Stimulated activated CD4-positive, alpha-beta T cell treated with anti-CD3 and anti-CD28 coated beads, Interleukin-1b, Interleukin-23, amount 100 ng/mL, for 4 hours (primary cell): ENCODE measurements around the gene MPP2.
"Not testable (repeated sequence)": the region's sequence is repeated elsewhere in the genome, so short reads cannot be mapped to it uniquely, and the experiment has no call there.

Experiments used
- DNase-seq, 2 donors: peaks; one replicate each; pipeline ENCODE4 v3.0.0-alpha.2; 2020; ENCODE audit warnings: low read depth in 2 of 2

The MPP2 gene

GRCh38 chr17:43931062-43931571, 23.8 kb upstream of the MPP2 start:
- no peak for DNase-seq

GRCh38 chr17:43928609-43929008, 21.3 kb upstream of the MPP2 start:
- DNase-seq = no peak

- not testable (repeated sequence) for DNase-seq
These were observed 20.6 kb upstream of the MPP2 start for GRCh38 chr17:43927929-43928328.

GRCh38 chr17:43927060-43927864, 19.9 kb upstream of the MPP2 start:
- no peak for DNase-seq

- DNase-seq = no peak
These were observed 17.2 kb upstream of the MPP2 start for GRCh38 chr17:43924558-43924957.

GRCh38 chr17:43920500-43921095, 13.3 kb upstream of the MPP2 start:
- no peak for DNase-seq

- DNase-seq = no peak
These were observed 10.7 kb upstream of the MPP2 start for GRCh38 chr17:43918026-43918389.

- DNase-seq = peak in 1 of 2 donors; percentile 43
These were observed 10.2 kb upstream of the MPP2 start for GRCh38 chr17:43917348-43918025.

- no peak for DNase-seq
These were observed 9.6 kb upstream of the MPP2 start for GRCh38 chr17:43917016-43917347.

GRCh38 chr17:43916385-43916784, 9.0 kb upstream of the MPP2 start:
- no peak for DNase-seq

GRCh38 chr17:43915559-43915958, 8.2 kb upstream of the MPP2 start:
- no peak for DNase-seq

- no peak for DNase-seq
These were observed 7.1 kb upstream of the MPP2 start for GRCh38 chr17:43914451-43914850.

- DNase-seq = no peak
These were observed 6.2 kb upstream of the MPP2 start for GRCh38 chr17:43913584-43913983.

- no peak for DNase-seq
These were observed 5.4 kb upstream of the MPP2 start for GRCh38 chr17:43912635-43913304.

- no peak for DNase-seq
These were observed 4.6 kb upstream of the MPP2 start for GRCh38 chr17:43911904-43912303.

- DNase-seq = no peak
These were observed 2.3 kb upstream of the MPP2 start for GRCh38 chr17:43909537-43910231.

- DNase-seq = peak; percentile 35 to 48
These were observed 824 bp upstream of the MPP2 start for GRCh38 chr17:43907998-43908721.

GRCh38 chr17:43906951-43907424, 348 bp downstream of the MPP2 start:
- DNase-seq = no peak

- no peak for DNase-seq
These were observed 1.1 kb downstream of the MPP2 start for GRCh38 chr17:43905985-43906852.
